OCI-LY1 (cell line): ENCODE measurements around the gene CABCOCO1.

Source experiments
- H2AFZ ChIP-seq: fragments of 200-600 bp; sonication (generic), shearing (Covaris generic); 2 replicates; pipeline ENCODE4 v1.6.0; 2014; ENCODE audit warnings: antibody characterized with exemption, mild to moderate bottlenecking, low read length
- H3F3A ChIP-seq: fragments of 200-600 bp; sonication (generic), shearing (Covaris generic); 2 replicates; pipeline ENCODE4 v1.6.0; 2014; ENCODE audit warnings: mild to moderate bottlenecking, antibody characterized with exemption, low read length, moderate library complexity; ENCODE audit not compliant: insufficient read depth
- H3K27ac ChIP-seq: fragments of 200-600 bp; sonication (generic); 2 replicates; pipeline ENCODE4 v1.5.1; 2014; ENCODE audit warnings: low read length, mixed run types, mild to moderate bottlenecking, low read depth; ENCODE audit not compliant: poor library complexity, severe bottlenecking
- H3K27me3 ChIP-seq: fragments of 200-600 bp; sonication (generic); 2 replicates; pipeline ENCODE4 v1.6.0; 2014; ENCODE audit warnings: antibody characterized with exemption, mild to moderate bottlenecking, low read length, moderate library complexity; ENCODE audit not compliant: insufficient read depth
- H3K36me3 ChIP-seq: fragments of 200-600 bp; sonication (generic); 2 replicates; pipeline ENCODE4 v1.6.1; 2014; ENCODE audit warnings: mild to moderate bottlenecking, antibody characterized with exemption, low read length, moderate library complexity, mixed read lengths; ENCODE audit not compliant: insufficient read depth
- H3K4me1 ChIP-seq: fragments of 200-600 bp; sonication (generic); 2 replicates; pipeline ENCODE4 v1.5.1; 2014; ENCODE audit warnings: mild to moderate bottlenecking, low read length, moderate library complexity; ENCODE audit not compliant: insufficient read depth, severe bottlenecking
- H3K4me2 ChIP-seq: fragments of 200-600 bp; sonication (generic), shearing (Covaris generic); 2 replicates; pipeline ENCODE4 v1.6.1; 2014; ENCODE audit warnings: low read length
- H3K4me3 ChIP-seq: fragments of 200-600 bp; sonication (generic); 2 replicates; pipeline ENCODE4 v1.5.1; 2014; ENCODE audit warnings: low read length, low read depth, mild to moderate bottlenecking, mixed read lengths; ENCODE audit not compliant: poor library complexity, severe bottlenecking
- H3K79me2 ChIP-seq: fragments of 200-600 bp; shearing (Covaris generic); 2 replicates; pipeline ENCODE4 v1.6.1; 2016; ENCODE audit warnings: mixed run types, low read length, mixed read lengths; ENCODE audit not compliant: insufficient read depth
- H3K9ac ChIP-seq: fragments of 200-600 bp; sonication (generic), shearing (Covaris generic); 2 replicates; pipeline ENCODE4 v1.6.1; 2014; ENCODE audit warnings: mild to moderate bottlenecking, low read length, mixed read lengths
- H3K9me2 ChIP-seq: fragments of 200-600 bp; sonication (generic), shearing (Covaris generic); 2 replicates; pipeline ENCODE4 v1.6.1; 2014; ENCODE audit warnings: low read depth, mild to moderate bottlenecking, low read length, mixed read lengths
- H3K9me3 ChIP-seq: fragments of 200-600 bp; shearing (Covaris generic); 2 replicates; pipeline ENCODE4 v1.6.1; 2014; ENCODE audit warnings: low read length, mixed read lengths
- H4K20me1 ChIP-seq: fragments of 200-600 bp; sonication (generic), shearing (Covaris generic); 2 replicates; pipeline ENCODE4 v1.6.0; 2016; ENCODE audit warnings: mild to moderate bottlenecking, low read length; ENCODE audit not compliant: insufficient read depth
- EZH2 ChIP-seq: fragments of 200-600 bp; sonication (generic), shearing (Covaris generic); IDR thresholded peaks from 2 replicates; pipeline ENCODE4 v1.8.0; 2017; ENCODE audit warnings: borderline replicate concordance, mixed run types, mild to moderate bottlenecking, antibody characterized with exemption, low read length, moderate library complexity, mixed read lengths
- TF ChIP-seq, protein P1 (sequence below): fragments of 200-600 bp; sonication (generic), shearing (Covaris generic); IDR thresholded peaks from 2 replicates; pipeline ENCODE4 v1.5.1; 2017; ENCODE audit warnings: mild to moderate bottlenecking, antibody characterized with exemption, low read length, moderate library complexity, mixed read lengths

The CABCOCO1 gene

GRCh38 chr10:61626209-61626608 is 36.5 kb upstream of the CABCOCO1 start:
- Histone ChIP-seq H3K9me2 (no peaks in the 10 kb centered on the region), H3K27me3 (no peaks in the 10 kb centered on the region), H3K9ac (no peak overlapping the region), H3K4me3 (no peak overlapping the region), H3K4me1 (no peaks in the 10 kb centered on the region), H3K9me3 (no peaks in the 10 kb centered on the region), H3K27ac (no peak overlapping the region), H3K36me3 (no peaks in the 10 kb centered on the region), H2AFZ (no peak overlapping the region), H3F3A (no peaks in the 10 kb centered on the region), H4K20me1 (no peaks in the 10 kb centered on the region), H3K4me2 (no peak overlapping the region), H3K79me2 (no peaks in the 10 kb centered on the region)
- TF ChIP-seq, protein P1, sequence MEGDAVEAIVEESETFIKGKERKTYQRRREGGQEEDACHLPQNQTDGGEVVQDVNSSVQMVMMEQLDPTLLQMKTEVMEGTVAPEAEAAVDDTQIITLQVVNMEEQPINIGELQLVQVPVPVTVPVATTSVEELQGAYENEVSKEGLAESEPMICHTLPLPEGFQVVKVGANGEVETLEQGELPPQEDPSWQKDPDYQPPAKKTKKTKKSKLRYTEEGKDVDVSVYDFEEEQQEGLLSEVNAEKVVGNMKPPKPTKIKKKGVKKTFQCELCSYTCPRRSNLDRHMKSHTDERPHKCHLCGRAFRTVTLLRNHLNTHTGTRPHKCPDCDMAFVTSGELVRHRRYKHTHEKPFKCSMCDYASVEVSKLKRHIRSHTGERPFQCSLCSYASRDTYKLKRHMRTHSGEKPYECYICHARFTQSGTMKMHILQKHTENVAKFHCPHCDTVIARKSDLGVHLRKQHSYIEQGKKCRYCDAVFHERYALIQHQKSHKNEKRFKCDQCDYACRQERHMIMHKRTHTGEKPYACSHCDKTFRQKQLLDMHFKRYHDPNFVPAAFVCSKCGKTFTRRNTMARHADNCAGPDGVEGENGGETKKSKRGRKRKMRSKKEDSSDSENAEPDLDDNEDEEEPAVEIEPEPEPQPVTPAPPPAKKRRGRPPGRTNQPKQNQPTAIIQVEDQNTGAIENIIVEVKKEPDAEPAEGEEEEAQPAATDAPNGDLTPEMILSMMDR, result no peak
- TF ChIP-seq EZH2, result no peak

DNA sequence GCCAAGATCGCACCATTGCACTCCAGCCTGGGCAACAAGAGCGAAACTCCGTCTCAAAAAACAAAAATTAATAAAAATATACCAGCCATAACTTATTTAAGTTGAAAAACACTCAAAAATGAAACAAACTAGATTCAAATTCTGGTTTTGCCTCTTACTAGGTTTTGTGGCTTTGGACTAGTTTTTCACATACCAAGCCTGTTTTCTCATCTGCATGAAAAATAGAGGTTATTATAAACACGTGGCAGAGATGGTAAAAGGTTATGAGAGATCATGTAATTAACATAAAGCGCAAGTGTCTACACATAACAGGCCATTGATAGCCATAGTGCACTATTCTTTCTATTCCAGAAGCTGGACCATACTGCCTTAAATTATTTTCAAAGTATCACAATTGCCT is 35.5 kb upstream of the CABCOCO1 start:
- Histone ChIP-seq H3K27me3 (no peaks in the 10 kb centered on the region), H3K9ac (no peak overlapping the region), H2AFZ (no peak overlapping the region), H3K4me1 (no peaks in the 10 kb centered on the region), H3K36me3 (no peaks in the 10 kb centered on the region), H3K9me2 (no peaks in the 10 kb centered on the region), H4K20me1 (no peaks in the 10 kb centered on the region), H3K4me2 (no peak overlapping the region), H3K9me3 (no peaks in the 10 kb centered on the region), H3K27ac (no peak overlapping the region), H3K79me2 (no peaks in the 10 kb centered on the region), H3K4me3 (no peak overlapping the region), H3F3A (no peaks in the 10 kb centered on the region)
- TF ChIP-seq, protein P1, result no peak
- TF ChIP-seq EZH2, result no peak

DNA sequence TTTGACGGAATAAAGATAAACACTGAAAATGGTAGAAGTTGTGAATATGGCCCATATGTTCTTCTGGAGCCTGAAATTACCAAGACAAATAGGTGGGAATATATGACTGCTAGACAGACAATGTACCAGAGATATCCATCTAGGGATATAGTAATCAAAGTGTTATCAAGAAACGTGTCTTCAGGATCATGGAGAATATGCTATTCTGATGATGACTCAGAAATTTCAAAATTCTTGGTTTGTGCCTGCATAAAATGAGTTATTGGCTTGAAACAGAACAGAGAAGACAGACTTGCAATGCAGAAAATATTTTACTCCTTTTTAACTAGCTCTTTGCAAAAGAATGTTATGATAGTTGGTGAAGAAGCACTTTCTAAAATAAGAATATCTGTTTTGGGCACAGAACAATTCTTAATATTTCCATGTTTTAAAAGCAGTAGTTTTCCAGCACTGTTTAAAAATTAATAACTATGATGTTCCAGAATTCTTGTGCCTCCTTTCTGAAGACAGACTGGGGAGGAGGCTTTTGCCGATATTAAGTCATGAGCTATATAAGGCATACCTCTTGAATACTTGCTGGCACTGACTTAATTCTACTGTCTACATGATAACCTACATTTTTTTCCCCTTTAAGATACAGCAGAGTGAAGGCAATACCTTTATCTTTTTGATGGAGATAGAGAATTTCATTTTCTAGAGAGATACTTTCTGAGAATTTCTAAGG is 34.4 kb upstream of the CABCOCO1 start:
- no peaks in the 10 kb centered on the region for H4K20me1 ChIP-seq
- no peaks in the 10 kb centered on the region for H3K9me2 ChIP-seq
- H3F3A ChIP-seq, result no peaks in the 10 kb centered on the region
- no peaks in the 10 kb centered on the region for H3K9me3 ChIP-seq
- H3K36me3 ChIP-seq, result no peaks in the 10 kb centered on the region
- no peak overlapping the region for H2AFZ ChIP-seq
- H3K4me2 ChIP-seq, result no peak overlapping the region
- no peak overlapping the region for H3K4me3 ChIP-seq
- TF ChIP-seq, protein P1, result no peak
- TF ChIP-seq EZH2, result no peak
- no peaks in the 10 kb centered on the region for H3K27me3 ChIP-seq
- H3K4me1 ChIP-seq, result no peaks in the 10 kb centered on the region
- H3K27ac ChIP-seq, result no peak overlapping the region
- H3K9ac ChIP-seq, result no peak overlapping the region
- no peaks in the 10 kb centered on the region for H3K79me2 ChIP-seq
